Kidney (tissue), 14 donors: ENCODE measurements around the gene CTTN. TPM values are rescaled to one million over a fixed set of nuclear protein-coding genes. Genes with fewer than 3 reads are reported as not detected.

Source experiments
- DNase-seq, 5 donors: peaks; one replicate each; pipeline ENCODE4 v3.0.0-alpha.2; 2013 to 2020
- FAIRE-seq: peaks from 2 replicates; lab custom pipeline; 2012; peaks lifted over from hg19 to GRCh38; lab: Jason Lieb, UNC
- H3K27ac ChIP-seq, 2 donors: one replicate each; pipeline ENCODE4 v1.7.0; 2013; ENCODE audit warnings: low read depth in 2 of 2, low read length in 2 of 2, inconsistent platforms in 1 of 2
- H3K27me3 ChIP-seq: one replicate; pipeline ENCODE4 v1.7.1; 2013; ENCODE audit warnings: low read length, inconsistent platforms; ENCODE audit not compliant: control insufficient read depth, insufficient read depth
- H3K36me3 ChIP-seq, 3 donors: one replicate each; pipeline versions ENCODE4 v1.7.0 to v1.7.1; 2013; ENCODE audit warnings: low read length in 3 of 3, control low read depth in 1 of 3, inconsistent platforms in 1 of 3; ENCODE audit not compliant: insufficient read depth in 3 of 3, control insufficient read depth in 2 of 3
- H3K4me1 ChIP-seq, 3 donors: one replicate each; pipeline versions ENCODE4 v1.7.0 to v1.7.1; 2013; ENCODE audit warnings: low read length in 3 of 3, inconsistent platforms in 1 of 3, low read depth in 1 of 3; ENCODE audit not compliant: control insufficient read depth in 2 of 3, insufficient read depth in 2 of 3
- H3K4me3 ChIP-seq, 3 donors: one replicate each; pipeline versions ENCODE4 v1.7.0 to v1.8.1; 2013; ENCODE audit warnings: low read length in 3 of 3, control low read depth in 1 of 3, inconsistent platforms in 1 of 3
- H3K9ac ChIP-seq, 3 donors: one replicate each; pipeline versions ENCODE4 v1.7.0 to v1.7.1; 2013; ENCODE audit warnings: low read length in 3 of 3, control low read depth in 1 of 3, inconsistent platforms in 1 of 3
- H3K9me3 ChIP-seq, 3 donors: one replicate each; pipeline versions ENCODE4 v1.7.0 to v1.7.1; 2013; ENCODE audit warnings: low read length in 3 of 3, control low read depth in 1 of 3, inconsistent platforms in 1 of 3; ENCODE audit not compliant: control insufficient read depth in 2 of 3, insufficient read depth in 1 of 3
- CTCF ChIP-seq: IDR thresholded peaks from 3 replicates; pipeline ENCODE4 v1.5.1; 2012; ENCODE audit warnings: mild to moderate bottlenecking, moderate library complexity, borderline replicate concordance; ENCODE audit not compliant: insufficient read depth; ENCODE audit errors: extremely low read depth
- intact Hi-C: fragments of 100-400 bp; cut with DNase I; formaldehyde crosslinking; loops from one replicate; pipeline ENCODE4 v1.11.1; 2022
- polyA plus RNA-seq: library from polyadenylated mRNA; stranded (reverse); fragments of 350-450 nt; fragmentation: Illumina TruSeq; extraction: RNeasy Lipid Tissue Mini Kit (QIAGEN cat#74804); gene quantifications from one replicate; pipeline ENCODE4 v1.2.3, GENCODE V29; 2014; ENCODE audit warnings: low read depth, low replicate concordance; ENCODE audit not compliant: insufficient read depth
- total RNA-seq: library from RNA; stranded (reverse); fragmentation: NEBNext Ultra II Directional; extraction: Animal tissue kit (Norgen Biotek cat#: 25700); gene quantifications from one replicate; pipeline ENCODE4 v1.2.1, GENCODE V29; 2021
- donor health status: control.
- donor health status: control.
- donor health status: control.
- donor health status: control.
- donor health status: control.
- donor health status: DM: yes; HTN: yes; CAD: no.
- donor health status: Normal renal cell carcinoma (clear cell type).

Gene CTTN
- total and polyA plus RNA-seq, 2 donors from 2014 or later = 84.9 to 316 TPM

- Histone ChIP-seq H3K9ac (no peak overlapping the region), H3K36me3 (peaks cover 4 to 18% (median 14%) of the 10 kb centered on the region in 3 donors)
- DNase-seq = peak in 1 of 5 donors; percentile 22
Measured at GRCh38 chr11:70381872-70382861, 16.2 kb upstream of the CTTN start.

GRCh38 chr11:70383664-70384565, 14.4 kb upstream of the CTTN start:
- no peaks in the 10 kb centered on the region for H3K9me3 ChIP-seq
- H3K9ac ChIP-seq = no peak overlapping the region
- H3K27me3 ChIP-seq = no peaks in the 10 kb centered on the region
- intact Hi-C loops = no loop called here
- TF ChIP-seq CTCF = no peak
- no peak overlapping the region for H3K4me3 ChIP-seq
- H3K36me3 ChIP-seq = peaks cover 2 to 10% (median 3%) of the 10 kb centered on the region in 3 donors
- DNase-seq = no peak
- no peak for FAIRE-seq
- H3K4me1 ChIP-seq = peaks cover 0 to 2% (median 0%) of the 10 kb centered on the region in 3 donors
- H3K27ac ChIP-seq = no peak overlapping the region

More at GRCh38 chr11:70381872-70382861, 16.2 kb upstream of the CTTN start:
- intact Hi-C loops = no loop called here
- Histone ChIP-seq H3K4me3 (no peak overlapping the region), H3K4me1 (peaks cover 0 to 2% (median 0%) of the 10 kb centered on the region in 3 donors), H3K9me3 (no peaks in the 10 kb centered on the region), H3K27me3 (no peaks in the 10 kb centered on the region), H3K27ac (no peak overlapping the region)
- no peak for FAIRE-seq
- no peak for TF ChIP-seq CTCF

- H3K4me3 ChIP-seq = no peak overlapping the region
- no peak for DNase-seq
- H3K9me3 ChIP-seq = no peaks in the 10 kb centered on the region
- TF ChIP-seq CTCF = no peak
- peaks cover 2 to 7% (median 2%) of the 10 kb centered on the region in 3 donors for H3K36me3 ChIP-seq
- intact Hi-C loops = no loop called here
- no peaks in the 10 kb centered on the region for H3K27me3 ChIP-seq
- no peak for FAIRE-seq
- H3K4me1 ChIP-seq = peaks cover 0 to 2% (median 0%) of the 10 kb centered on the region in 3 donors
- H3K27ac ChIP-seq = no peak overlapping the region
- no peak overlapping the region for H3K9ac ChIP-seq
Measured at GRCh38 chr11:70384566-70385152, 13.7 kb upstream of the CTTN start.
